HuH-7.5 (cell line): ENCODE results near the gene RGS10.

Source experiments
- DNase-seq: peaks from one replicate; pipeline ENCODE4 v3.0.0; 2011; ENCODE audit warnings: low spot score

Gene RGS10

DNA sequence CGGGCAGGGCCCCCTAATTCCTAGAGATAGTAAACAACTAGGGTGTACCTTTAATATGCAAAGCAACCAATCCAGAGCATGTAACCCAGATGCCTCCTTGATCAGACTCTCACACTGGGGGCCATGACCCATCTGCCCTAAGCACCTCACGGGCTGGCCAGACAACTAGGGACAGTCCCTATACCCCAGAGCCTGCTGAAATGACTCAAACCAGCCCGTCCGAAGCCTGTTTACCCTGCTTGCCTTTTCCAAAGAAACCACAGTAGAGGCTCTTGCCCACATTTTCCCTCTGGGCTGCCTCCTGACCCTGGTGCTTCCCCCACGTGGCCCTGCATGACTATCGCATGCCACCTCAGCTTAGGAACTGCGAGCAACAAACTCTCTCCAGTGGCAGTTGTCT lies 46.2 kb downstream of the RGS10 start:
- DNase-seq = no peak

DNA sequence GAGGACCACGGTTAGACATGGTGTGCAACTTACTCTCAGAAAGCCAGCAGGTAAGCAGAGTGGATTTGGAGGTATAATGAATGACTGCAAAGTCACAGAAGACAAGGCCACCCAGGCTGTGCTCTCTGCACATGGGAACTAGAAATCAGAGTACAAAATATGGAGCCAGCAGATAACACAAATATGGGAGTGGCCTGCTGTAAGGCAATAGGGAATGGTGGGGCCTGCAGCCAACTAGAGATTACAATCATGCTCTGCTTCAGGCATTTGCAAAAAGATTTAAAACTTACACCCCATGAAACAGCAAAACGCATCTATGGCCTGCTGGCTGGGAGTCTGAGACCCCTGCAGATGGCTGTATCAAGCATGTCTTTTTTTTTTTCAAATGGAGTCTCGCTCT lies 47.0 kb downstream of the RGS10 start:
- DNase-seq = no peak

DNA sequence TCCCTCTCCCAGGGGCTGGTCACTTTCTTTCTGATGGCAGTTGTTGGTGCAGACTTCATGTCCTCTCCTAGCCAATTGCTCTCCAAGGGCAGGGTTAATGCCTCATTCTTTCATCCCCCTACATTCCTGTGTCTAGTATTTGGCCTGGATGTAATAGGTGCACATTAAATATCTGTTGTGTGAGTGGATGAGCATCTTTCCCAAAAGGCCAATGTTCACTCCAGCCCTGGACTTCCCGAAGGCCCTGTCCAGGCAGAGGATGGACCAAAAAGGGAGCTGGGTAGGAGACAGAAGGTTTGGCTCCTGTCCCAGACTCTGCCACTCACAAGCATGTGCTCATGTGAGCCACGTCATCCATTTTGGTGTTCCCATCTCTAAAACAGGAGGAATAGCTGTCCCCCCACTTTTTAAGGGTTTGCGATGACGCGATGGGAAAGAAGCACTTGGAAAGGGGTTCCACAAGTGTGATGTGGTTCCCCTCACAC lies 47.5 kb downstream of the RGS10 start:
- no peak for DNase-seq

DNA sequence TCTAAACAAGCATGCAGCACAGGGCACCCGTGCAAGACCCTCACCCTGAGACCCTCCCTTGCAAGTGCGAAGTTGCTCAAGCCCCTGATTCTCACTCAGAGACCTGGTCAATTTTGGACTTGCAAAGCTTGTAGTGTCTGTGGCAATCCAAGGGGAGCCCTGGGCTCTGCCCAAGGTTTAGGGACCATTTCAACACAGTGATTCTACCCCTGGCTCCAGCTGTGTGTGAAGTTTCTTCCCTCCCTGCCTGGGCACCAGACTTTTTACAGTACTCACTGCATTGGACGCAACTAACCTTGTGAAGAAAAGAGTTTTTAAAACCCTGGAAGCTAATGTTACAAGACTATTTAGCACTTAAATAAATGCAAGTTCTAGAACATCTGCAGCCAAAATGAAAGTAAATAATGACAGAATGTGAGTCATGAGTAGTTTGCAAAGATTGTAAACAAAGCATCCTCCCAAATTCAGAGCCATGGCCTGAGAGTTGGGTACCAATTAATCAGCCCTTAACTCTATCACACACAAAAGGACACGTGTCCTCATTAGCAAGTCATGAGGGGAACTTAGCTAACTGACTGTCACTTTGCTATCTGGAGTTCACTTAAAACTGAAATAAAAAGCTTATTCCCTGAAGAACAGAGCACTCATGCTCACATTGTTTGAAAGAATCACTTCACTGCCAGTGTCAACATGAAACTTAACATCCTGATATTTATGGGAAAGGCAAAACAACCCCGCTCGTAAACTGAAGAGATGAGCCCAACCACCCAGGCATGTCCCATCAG lies 48.1 kb downstream of the RGS10 start:
- no peak for DNase-seq

DNA sequence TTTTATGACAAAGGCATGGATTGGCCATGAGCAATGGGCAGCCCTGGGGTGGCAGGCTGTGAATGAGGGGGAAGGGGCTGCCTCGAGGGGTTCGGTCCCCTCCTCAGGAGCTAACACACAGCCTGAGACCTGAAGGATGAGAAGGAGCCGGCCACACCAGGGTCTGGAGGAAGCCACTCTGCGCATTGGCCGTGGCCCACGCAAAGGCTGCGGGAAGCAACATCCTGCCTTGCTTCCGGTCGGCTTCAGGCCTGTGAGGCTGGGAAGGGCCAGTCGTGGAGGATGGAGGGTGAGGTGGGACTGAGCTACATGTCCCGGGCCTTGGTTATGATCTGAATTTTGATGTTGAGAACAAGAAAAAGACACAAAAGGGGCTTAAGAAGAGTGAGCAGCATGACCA lies 49.4 kb downstream of the RGS10 start:
- no peak for DNase-seq

DNA sequence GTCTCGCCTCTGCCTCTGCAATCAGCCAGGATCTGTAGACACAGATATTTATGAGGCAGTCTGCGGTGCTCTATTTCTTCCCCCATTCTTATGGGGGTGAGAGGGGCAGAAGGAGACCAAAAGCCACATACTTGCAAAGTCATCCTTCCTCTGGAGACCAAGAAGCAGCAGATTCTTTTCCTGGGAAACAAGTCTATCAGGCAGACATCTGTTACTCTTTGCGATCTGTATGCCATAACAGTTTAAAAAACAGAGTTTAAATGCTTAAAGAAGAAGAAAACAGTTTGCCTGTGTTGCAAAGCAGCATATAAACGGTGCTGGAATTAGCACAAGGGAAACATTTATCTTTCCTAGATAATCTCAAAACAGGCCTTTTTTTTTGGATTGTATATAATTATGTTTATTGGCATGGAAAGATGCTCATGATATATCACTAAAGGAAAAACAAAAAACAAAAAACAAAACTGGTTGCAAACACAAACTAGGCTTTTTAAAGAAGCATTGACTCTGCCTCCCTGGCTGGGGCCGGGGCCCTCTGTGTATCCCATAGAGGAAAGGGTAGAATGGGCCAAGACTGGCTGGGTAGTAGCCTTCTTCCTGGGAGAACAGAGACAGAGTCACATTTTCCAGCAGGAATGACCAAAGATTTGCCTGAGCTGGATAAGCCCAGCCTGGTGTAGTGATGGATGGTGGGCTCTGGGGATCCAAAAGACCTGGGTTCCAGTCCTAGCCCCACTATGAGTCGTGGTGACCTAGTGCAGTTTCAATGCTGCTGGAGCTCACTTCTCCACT lies 50.4 kb downstream of the RGS10 start:
- DNase-seq = no peak

DNA sequence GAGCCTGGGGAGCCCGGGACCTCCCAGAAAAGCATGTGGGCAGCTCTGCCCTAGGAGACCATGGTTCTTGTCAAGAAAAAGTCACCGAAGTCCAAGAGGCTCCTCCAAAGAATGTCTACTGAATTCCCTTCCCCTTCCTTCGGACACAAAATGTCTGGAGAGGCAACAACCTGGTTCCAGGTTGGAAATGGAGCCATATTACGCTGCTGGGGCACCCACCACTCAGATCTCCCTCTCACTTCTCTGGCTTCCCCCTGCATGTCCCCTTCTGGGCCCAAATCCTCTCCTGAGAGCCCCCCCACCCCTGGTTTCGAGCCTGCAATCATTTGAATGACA lies 52.6 kb downstream of the RGS10 start:
- DNase-seq = no peak

DNA sequence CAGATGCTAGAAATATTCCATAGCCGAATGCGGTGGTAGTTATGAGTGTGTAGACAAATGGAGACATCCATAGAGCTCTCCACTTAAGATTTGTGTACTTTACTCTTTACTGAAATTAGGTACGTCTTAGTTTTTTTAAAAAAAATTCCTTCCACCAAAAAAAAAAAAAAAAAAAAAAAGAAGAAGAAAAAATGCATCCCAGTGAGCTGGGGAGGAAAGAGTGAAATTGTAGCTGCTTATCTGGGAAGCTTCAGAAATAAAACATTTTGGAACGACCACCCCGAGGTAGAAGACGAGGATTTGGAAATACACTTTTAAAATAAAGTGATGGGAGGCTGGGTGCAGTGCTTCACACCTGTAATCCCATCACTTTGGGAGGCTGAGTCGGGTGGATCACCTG lies 53.8 kb downstream of the RGS10 start:
- no peak for DNase-seq

DNA sequence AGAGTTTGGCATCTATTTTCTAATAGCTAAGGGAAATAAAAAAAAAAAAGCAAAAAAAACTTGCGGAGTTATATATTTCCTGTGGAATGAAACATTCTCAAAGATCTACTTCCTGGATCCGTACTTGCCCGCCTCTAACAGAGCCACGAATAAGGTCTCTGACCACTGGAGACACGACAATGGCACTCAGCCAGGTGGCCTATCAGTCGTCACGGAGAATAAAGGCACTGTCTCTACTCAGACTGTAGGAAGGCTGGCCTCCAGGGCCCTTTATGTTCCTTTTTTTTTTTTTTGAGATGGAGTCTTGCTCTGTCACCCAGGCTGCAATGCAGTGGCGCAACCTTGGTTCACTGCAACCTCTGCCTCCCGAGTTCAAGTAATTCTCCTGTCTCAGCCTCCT lies 58.7 kb downstream of the RGS10 start:
- DNase-seq = no peak

DNA sequence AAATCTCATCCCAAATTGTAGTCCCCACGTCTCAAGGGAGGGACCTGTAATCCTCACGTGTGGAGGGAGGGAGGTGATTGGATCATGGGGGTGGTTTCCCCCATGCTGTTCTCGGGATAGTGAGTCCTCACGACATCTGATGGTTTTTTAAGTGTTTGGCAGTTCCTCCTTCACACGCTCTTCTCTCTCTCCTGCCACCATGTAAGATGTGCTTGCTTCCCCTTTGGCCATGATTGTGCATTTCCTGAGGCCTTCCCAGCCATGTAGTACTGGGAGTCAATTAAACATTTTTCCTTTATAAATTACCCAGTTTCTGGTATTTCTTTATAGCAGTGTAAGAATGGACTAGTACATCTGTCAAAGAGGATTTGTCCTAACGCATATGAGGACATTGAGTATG lies 59.5 kb downstream of the RGS10 start:
- DNase-seq = no peak

DNA sequence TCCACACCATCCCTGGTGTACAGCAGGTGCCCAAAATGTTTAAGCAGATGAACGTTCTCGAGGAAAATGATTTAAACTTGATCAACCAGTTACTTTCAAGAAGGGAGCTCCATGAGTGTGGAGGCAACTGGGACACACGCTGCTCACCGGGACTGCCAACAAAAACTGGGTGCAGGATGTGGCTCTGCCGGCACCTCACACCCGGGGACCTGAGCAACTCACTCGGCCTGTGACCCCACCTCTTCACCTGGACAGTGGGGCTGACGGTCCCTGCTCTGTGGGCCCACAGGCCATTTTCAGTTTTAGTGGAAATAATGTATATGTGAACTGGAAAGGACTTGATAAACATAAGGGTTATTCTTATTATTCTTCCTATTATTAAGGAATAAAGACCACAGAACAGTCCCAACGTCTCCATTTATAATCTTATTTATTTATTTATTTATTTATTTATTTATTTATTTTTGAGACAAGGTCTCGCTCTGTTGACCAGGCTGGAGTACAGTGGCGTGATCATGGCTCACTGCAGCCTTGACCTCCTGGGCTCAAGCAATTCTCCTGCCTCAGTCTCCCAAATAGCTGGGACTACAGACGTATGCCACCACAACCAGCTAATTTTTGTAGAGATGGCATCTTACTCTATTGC lies 60.6 kb downstream of the RGS10 start:
- DNase-seq = no peak

DNA sequence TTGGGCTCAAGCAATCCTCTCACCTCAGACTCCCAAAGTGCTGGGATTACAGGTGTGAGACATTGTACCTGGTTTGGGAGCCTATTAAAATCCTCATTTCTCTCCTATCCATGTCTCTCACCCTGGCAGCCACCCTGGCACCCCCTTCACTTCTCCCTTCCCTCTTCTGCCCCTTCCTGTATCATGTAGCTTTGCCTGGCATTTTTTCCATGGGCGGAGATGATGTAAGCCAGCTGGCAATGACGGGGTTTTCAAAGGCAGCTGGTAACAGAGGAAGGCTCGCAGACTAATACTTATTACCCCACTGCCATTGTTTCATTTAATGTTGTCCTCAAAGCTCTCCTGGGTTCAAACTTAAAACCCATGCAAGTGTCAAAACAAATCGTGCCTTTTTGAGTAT lies 61.9 kb downstream of the RGS10 start:
- no peak for DNase-seq

DNA sequence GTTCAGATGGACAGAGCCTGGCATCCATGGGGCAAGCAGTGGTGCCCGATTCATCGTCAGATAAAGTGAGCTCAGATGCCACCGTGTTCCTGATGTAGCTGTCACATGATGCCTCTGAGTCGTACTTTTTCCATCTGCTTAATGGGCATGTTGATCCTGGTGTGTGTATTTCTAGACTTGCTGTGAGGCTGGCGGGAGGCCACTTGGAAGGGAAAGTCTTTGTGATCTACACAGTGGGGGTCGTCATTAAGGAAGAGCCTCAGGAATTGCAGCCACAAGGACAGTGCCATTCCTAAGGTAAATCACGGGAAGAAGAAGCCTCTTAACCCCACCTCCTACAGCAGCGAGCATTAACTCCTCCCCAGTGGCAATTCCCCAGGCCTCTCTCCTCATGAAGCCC lies 63.0 kb downstream of the RGS10 start:
- DNase-seq = no peak

DNA sequence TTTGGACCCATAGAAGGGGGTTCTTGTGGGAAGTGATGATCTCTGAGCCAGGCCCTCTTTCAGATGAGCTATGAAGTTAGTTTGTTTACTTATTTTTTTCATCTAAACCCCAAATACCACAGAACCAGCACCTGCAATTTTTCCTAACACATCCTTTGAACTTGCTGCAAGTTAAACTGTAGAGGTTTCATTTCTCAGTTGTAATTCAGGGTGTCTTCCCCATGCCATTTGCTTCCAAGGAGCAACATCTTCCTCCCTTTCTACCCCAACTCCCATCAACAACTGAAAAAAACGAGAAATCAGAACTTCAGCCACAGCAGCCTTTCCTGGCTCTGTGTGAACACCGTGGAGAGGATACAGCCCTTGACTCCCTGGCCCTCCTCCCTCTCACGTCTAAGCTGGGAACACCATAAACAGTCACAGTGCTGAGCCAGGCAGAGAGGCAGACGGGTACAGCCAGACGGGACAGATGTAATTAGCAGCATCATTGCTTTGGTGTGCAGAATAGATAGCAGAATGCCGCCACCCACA lies 63.6 kb downstream of the RGS10 start:
- no peak for DNase-seq

DNA sequence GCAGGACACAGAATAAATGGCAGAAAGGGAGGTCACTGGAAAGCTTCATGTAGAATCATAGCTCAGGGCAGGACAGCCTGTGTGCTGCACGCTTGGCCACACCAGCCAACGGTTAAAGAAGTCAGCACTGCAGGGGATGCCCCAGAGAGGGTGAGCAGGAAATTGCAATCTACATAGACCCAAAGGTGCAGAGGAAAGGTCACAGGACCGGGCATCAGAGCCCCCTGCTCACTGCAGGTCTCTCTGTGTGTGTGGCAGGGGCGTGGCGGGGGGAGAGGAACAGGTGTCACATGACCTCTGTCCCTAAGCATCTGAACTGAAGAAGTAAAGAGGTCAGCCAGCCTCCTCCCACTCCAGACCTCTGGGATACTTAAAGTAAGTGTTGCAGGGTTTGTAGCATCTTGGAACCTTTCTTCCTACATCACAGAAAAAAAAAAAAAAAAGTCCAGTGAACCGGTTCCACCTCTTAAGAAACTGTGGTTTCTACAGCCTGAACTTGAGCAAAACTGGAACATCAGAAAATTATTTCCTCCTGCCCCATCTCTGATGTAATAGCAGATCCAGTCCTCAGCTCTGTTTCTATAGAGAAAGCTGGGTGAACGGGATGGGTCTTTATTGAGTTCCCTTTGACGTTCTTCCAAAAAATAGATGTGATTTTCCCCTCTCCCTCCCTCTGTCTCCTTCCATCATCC lies 64.3 kb downstream of the RGS10 start:
- no peak for DNase-seq

DNA sequence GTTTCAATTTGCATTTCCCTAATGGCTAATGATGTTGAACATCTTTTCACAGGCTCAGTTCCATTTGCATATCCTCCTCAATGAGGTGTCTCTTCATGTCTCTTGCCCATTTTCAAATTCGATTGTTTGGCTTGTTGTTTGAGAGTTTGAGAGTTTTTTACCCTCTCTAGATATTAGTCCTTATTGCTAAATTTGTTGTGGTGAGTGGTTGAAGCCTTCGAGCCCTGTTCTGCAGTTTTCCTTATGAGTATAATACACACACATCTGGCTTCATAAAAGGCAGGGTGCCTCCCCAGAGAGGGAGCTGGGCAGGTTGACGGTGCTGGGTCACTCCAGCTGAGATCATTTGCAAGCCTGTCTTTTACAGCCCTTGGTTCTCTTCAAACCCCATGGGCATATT lies 65.1 kb downstream of the RGS10 start:
- no peak for DNase-seq

DNA sequence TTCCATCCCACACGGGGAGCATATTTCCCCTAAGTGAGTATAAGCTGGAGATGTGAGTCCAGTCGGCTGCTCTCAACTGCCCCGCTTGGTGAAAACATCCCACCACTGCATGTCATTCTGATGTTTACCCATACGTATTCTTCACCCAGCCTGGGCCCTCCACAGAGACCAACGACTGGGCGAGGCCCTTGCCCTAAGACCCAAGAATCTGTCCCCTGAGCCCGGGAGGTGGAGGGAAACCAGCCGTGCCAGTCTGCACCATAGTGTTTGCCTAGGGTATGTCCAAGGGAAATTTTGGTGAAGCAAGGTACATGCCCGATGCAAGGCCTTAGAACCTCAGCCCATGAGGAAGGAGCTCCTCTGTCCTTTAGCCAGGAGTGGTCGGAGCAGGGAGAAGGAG lies 67.9 kb downstream of the RGS10 start:
- DNase-seq = no peak

DNA sequence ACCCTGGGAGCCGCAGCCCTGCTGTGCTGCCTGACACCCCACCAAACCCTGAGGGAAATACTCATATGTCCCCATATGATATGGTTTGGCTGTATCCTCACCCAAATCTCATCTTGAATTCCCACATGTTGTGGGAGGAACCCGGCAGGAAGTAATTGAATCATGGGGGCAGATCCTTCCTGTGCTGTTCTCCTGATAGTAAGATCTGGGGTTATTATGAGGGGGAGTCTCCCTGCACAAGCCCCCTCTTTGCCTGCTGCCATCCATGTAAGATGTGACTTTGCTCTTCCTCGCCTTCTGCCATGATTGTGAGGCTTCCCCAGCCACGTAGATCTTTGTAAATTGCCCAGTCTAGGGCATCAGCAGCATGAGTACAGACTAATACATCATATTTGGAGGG lies 68.7 kb downstream of the RGS10 start:
- DNase-seq = no peak

DNA sequence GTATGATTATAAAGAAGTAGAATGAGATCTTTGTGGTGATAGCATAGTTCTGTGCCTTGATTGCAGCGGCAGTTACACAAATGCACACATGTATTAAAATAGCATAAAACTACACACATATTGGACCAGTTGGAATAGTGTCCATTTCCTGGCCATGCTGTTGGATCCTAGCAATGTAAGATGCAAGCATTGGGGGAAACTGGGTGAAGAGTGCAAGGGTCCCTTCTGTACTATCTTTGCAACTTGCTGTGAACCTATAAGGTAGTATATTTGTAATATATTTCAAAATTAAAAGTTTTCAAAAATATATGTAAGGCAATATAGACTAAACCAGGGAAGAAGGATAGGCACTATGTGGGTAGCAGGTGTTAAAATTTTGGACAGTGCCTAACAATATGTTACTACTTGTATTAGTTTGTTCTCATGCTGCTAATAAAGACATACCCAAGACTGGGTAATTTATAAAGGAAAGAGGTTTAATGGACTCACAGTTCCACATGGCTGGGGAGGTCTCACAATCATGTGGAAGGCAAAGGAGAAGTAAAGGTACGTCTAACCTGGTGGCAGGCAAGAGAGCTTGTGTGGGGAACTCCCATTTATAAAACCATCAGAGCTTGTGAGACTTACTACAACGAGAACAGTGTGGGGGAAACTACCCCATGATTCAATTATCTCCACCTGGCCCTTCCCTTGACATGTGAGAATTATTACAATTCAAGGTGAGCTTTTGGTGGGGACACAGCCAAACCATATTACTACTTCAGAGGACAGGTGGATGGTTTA lies 71.4 kb downstream of the RGS10 start:
- DNase-seq = no peak

DNA sequence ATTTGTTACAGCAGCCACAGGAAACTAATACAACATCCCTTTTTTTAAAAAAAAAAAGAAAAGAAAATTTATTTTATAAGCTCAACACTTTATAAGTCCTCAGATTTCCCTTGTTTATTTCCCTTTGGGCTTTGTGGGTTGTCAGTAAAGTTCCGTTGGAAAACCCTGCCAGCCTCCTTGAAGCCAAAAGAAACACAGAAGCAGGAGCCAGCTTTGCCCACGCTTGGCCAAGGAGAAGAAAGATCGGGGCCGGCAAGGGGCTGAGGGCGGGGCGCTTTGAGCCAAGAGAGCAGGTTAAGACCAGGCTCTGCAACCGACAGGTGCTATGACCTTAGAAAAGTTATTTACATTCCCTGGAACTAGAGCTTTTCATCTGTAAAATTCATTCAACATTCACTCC lies 72.7 kb downstream of the RGS10 start:
- DNase-seq = no peak

DNA sequence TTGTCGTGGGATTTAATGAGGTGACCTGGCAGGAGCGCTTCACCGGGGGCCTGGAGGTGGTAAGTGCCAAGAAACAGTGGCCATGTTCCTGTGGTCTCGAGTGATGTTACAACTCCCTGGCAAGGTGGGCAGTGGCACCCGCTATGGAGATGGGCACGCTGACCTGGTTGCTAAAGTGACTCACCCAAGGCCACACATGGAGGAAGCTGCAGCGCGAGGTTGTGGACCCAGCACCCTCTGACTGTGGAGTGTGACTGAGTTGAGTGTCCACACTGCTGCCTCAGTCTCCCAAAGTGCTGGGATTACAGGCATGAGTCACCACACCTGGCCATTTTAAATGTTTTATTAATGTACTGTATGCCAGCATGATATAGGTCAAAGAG lies 73.2 kb downstream of the RGS10 start:
- DNase-seq = no peak
